Measurements from ENCODE around the gene GPR135. TPM values are rescaled to one million over a fixed set of nuclear protein-coding genes. Genes with fewer than 3 reads are reported as not detected.

GPR135 gene
- polyA plus RNA-seq, 1 donor (not counting 4 experiments of a cell fraction or from before 2014, with no cell fraction given), result 0.90 TPM

DNA sequence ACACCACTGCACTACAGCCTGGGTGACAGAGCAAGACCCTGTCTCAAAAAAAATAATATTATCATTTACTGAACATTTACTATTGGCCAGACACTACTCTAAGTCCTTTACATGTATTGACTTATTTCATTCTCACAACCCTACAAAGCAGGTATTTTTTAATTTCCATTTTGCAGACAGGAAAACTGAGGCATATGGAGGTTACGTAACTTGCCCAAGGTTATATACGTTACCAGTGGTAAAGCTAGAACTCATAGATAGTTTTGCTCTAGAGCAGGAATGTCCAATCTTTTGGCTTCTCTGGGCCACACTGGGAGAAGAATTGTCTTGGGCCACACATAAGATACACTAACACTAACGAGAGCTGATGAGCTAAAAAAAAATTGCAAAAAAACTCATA lies 13.4 kb upstream of the GPR135 start:
- TF ChIP-seq, protein P1, sequence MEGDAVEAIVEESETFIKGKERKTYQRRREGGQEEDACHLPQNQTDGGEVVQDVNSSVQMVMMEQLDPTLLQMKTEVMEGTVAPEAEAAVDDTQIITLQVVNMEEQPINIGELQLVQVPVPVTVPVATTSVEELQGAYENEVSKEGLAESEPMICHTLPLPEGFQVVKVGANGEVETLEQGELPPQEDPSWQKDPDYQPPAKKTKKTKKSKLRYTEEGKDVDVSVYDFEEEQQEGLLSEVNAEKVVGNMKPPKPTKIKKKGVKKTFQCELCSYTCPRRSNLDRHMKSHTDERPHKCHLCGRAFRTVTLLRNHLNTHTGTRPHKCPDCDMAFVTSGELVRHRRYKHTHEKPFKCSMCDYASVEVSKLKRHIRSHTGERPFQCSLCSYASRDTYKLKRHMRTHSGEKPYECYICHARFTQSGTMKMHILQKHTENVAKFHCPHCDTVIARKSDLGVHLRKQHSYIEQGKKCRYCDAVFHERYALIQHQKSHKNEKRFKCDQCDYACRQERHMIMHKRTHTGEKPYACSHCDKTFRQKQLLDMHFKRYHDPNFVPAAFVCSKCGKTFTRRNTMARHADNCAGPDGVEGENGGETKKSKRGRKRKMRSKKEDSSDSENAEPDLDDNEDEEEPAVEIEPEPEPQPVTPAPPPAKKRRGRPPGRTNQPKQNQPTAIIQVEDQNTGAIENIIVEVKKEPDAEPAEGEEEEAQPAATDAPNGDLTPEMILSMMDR (optimal IDR thresholded peaks at IDR 0.05 in 1 of 3, IDR thresholded peaks at IDR 0.05 in 1 of 3, conservative IDR thresholded peaks at IDR 0.05 in 1 of 3; ENCODE audit: extremely low read depth in 1 of 3, insufficient read depth in 2 of 3, low read length in 3 of 3), result no peak
- TF ChIP-seq EZH2 (IDR thresholded peaks at IDR 0.05; ENCODE audit: low read length), result no peak
- Histone ChIP-seq H3K27ac (ENCODE audit: control insufficient read depth, insufficient read depth, low read length) (no peak overlapping the region), H3K79me2 (ENCODE audit: control insufficient read depth, insufficient read depth, low read length) (peaks cover 30% of the 10 kb centered on the region), H3K4me1 (ENCODE audit: control insufficient read depth, extremely low read depth, insufficient read depth, low read length) (peaks cover 19% of the 10 kb centered on the region), H3K9me3 (ENCODE audit: control insufficient read depth, low read depth, low read length) (no peaks in the 10 kb centered on the region), H3K27me3 (ENCODE audit: control insufficient read depth, extremely low read depth, insufficient read depth, low read length) (no peaks in the 10 kb centered on the region), H3K4me2 (ENCODE audit: control insufficient read depth, extremely low read depth, insufficient read depth, low read depth, low read length) (no peak overlapping the region), H3K9ac (ENCODE audit: control insufficient read depth, extremely low read depth, insufficient read depth, low read length) (no peak overlapping the region), H3K9me1 (ENCODE audit: control insufficient read depth, extremely low read depth, insufficient read depth, low read length) (peaks cover 2% of the 10 kb centered on the region), H3K4me3 (ENCODE audit: control insufficient read depth in 2 of 3, extremely low read depth in 1 of 3, insufficient read depth in 2 of 3, low read depth in 1 of 3, low read length in 3 of 3) (no peak overlapping the region), H2AFZ (ENCODE audit: control insufficient read depth, low read length) (no peak overlapping the region), H3K36me3 (ENCODE audit: control insufficient read depth in 2 of 2, extremely low read depth in 1 of 2, insufficient read depth in 2 of 2, low read length in 2 of 2) (peaks cover 10 to 20% of the 10 kb centered on the region in 2 experiments), H4K20me1 (ENCODE audit: control insufficient read depth, extremely low read depth, insufficient read depth, low read length) (no peaks in the 10 kb centered on the region)
- dilution Hi-C loops (cut with MboI; ENCODE audit: extremely low pct_ligation_motif_present, low sequenced_read_pairs), result no loop called here
- no peak for FAIRE-seq
- no peak for DNase-seq (ENCODE audit: low read depth, low spot score)

DNA sequence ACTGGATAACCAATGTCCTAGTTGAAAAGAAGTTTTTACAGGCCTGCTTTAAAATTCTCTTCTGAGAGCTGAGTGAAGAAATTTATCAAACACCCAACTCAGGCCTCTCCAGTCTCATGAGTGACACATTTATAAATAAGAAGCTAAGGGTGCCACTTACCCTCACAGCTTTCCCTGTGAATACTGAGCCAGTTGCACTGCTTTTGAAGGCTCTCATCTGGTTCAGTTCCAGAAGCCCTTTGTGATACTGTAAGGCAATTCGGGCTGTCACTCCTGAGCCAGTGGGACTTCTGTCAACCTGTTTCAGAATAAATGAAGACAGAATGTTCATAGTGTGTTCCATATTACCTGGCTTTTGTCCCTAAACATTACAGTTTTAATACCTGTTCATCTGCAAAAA lies 10.5 kb upstream of the GPR135 start:
- peaks cover 14 to 18% of the 10 kb centered on the region in 2 experiments for H3K36me3 ChIP-seq (ENCODE audit: control insufficient read depth in 2 of 2, extremely low read depth in 1 of 2, insufficient read depth in 2 of 2, low read length in 2 of 2)
- dilution Hi-C loops (cut with MboI; ENCODE audit: extremely low pct_ligation_motif_present, low sequenced_read_pairs), result no loop called here
- H3K27me3 ChIP-seq (ENCODE audit: control insufficient read depth, extremely low read depth, insufficient read depth, low read length), result no peaks in the 10 kb centered on the region
- H3K4me3 ChIP-seq (ENCODE audit: control insufficient read depth in 2 of 3, extremely low read depth in 1 of 3, insufficient read depth in 2 of 3, low read depth in 1 of 3, low read length in 3 of 3), result no peak overlapping the region
- H3K9ac ChIP-seq (ENCODE audit: control insufficient read depth, extremely low read depth, insufficient read depth, low read length), result no peak overlapping the region
- no peak for DNase-seq (ENCODE audit: low read depth, low spot score)
- H4K20me1 ChIP-seq (ENCODE audit: control insufficient read depth, extremely low read depth, insufficient read depth, low read length), result no peaks in the 10 kb centered on the region
- no peaks in the 10 kb centered on the region for H3K4me1 ChIP-seq (ENCODE audit: control insufficient read depth, extremely low read depth, insufficient read depth, low read length)
- no peak overlapping the region for H3K27ac ChIP-seq (ENCODE audit: control insufficient read depth, insufficient read depth, low read length)
- peaks cover 11% of the 10 kb centered on the region for H3K79me2 ChIP-seq (ENCODE audit: control insufficient read depth, insufficient read depth, low read length)
- no peaks in the 10 kb centered on the region for H3K9me3 ChIP-seq (ENCODE audit: control insufficient read depth, low read depth, low read length)
- H2AFZ ChIP-seq (ENCODE audit: control insufficient read depth, low read length), result no peak overlapping the region
- TF ChIP-seq, protein P1 (optimal IDR thresholded peaks at IDR 0.05 in 1 of 3, IDR thresholded peaks at IDR 0.05 in 1 of 3, conservative IDR thresholded peaks at IDR 0.05 in 1 of 3; ENCODE audit: extremely low read depth in 1 of 3, insufficient read depth in 2 of 3, low read length in 3 of 3), result no peak
- no peak for TF ChIP-seq EZH2 (IDR thresholded peaks at IDR 0.05; ENCODE audit: low read length)
- no peak for FAIRE-seq
- H3K4me2 ChIP-seq (ENCODE audit: control insufficient read depth, extremely low read depth, insufficient read depth, low read depth, low read length), result no peak overlapping the region
- H3K9me1 ChIP-seq (ENCODE audit: control insufficient read depth, extremely low read depth, insufficient read depth, low read length), result no peaks in the 10 kb centered on the region
